Measurements from ENCODE around the gene MYOC. TPM values are rescaled to one million over a fixed set of nuclear protein-coding genes. Genes with fewer than 3 reads are reported as not detected.

MYOC gene
- polyA plus RNA-seq, 1 of the 3 experiments (the other 2 are of a cell fraction), result not detected

- DNase-seq, result no peak
- H3F3A ChIP-seq (replicated peaks; ENCODE audit: insufficient read depth), result peaks cover 7% of the 10 kb centered on the region
- WGBS (ENCODE audit: low lambda C conversion rate), result 78% methylated on average over 1 of the region's 1 CpG
- H3K9me2 ChIP-seq, result no peaks in the 10 kb centered on the region
- H2AFZ ChIP-seq (ENCODE audit: low read depth), result no peak overlapping the region
- TF ChIP-seq FOSL2 (IDR thresholded peaks at IDR 0.05; ENCODE audit: borderline replicate concordance, low read depth) (peak; percentile 17; the same call in 1 of the 2 replicates), TCF12 (IDR thresholded peaks at IDR 0.05) (no peak)
- H3K4me3 ChIP-seq (ENCODE audit: low read depth in 2 of 2, low read length in 1 of 2), result no peak overlapping the region
- ChIA-PET POLR2A (no interaction called here), CTCF (no interaction called here)
- peaks cover 71 to 75% of the 10 kb centered on the region in 2 experiments for H3K36me3 ChIP-seq (replicated peaks in 1 of 2; ENCODE audit: control insufficient read depth in 1 of 2, insufficient read depth in 2 of 2, low read length in 1 of 2)
- H3K79me2 ChIP-seq (ENCODE audit: insufficient read depth), result peaks cover 7% of the 10 kb centered on the region; the same call in 1 of the 2 replicates
- H3K9me3 ChIP-seq, result no peaks in the 10 kb centered on the region
- H3K27ac ChIP-seq (ENCODE audit: low read depth in 2 of 2, low read length in 1 of 2), result peak overlapping the region in 1 of 2 experiments; percentile 57; a peak in 2 of 4 replicates
- no peaks in the 10 kb centered on the region for H3K27me3 ChIP-seq (ENCODE audit: insufficient read depth)
- peaks cover 0 to 10% of the 10 kb centered on the region in 2 experiments; a peak in 3 of 4 replicates for H3K4me1 ChIP-seq (ENCODE audit: control insufficient read depth in 1 of 2, insufficient read depth in 2 of 2, low read depth in 1 of 2, low read length in 1 of 2)
- no peak overlapping the region for H3K4me2 ChIP-seq
- H3K9ac ChIP-seq, result no peak overlapping the region
- H4K20me1 ChIP-seq (ENCODE audit: insufficient read depth), result no peaks in the 10 kb centered on the region
Observed at GRCh38 chr1:171590022-171590421, 62.5 kb downstream of the MYOC start.

- 93% methylated on average over 2 of the region's 2 CpGs for WGBS (ENCODE audit: low lambda C conversion rate)
- no peaks in the 10 kb centered on the region for H3K27me3 ChIP-seq (ENCODE audit: insufficient read depth)
- no peak overlapping the region for H3K4me3 ChIP-seq (ENCODE audit: low read depth in 2 of 2, low read length in 1 of 2)
- no peak overlapping the region for H3K27ac ChIP-seq (ENCODE audit: low read depth in 2 of 2, low read length in 1 of 2)
- H3K9me3 ChIP-seq, result no peaks in the 10 kb centered on the region
- TF ChIP-seq SIN3A (IDR thresholded peaks at IDR 0.05; ENCODE audit: borderline replicate concordance, low read depth, low read length) (no peak), CTCF (IDR thresholded peaks at IDR 0.05) (no peak), RCOR1 (IDR thresholded peaks at IDR 0.05; ENCODE audit: low read length) (no peak), CHD2 (IDR thresholded peaks at IDR 0.05; ENCODE audit: low read length, partially characterized antibody) (no peak), PBX3 (IDR thresholded peaks at IDR 0.05) (no peak), MXI1 (IDR thresholded peaks at IDR 0.05; ENCODE audit: low read depth, low read length) (no peak), EP300 (IDR thresholded peaks at IDR 0.05; ENCODE audit: borderline replicate concordance in 1 of 2, low read depth in 1 of 2, low read length in 1 of 2) (no peak), RXRA (IDR thresholded peaks at IDR 0.05; ENCODE audit: borderline replicate concordance, low read depth) (no peak), ELF1 (IDR thresholded peaks at IDR 0.05) (no peak), ZBTB33 (IDR thresholded peaks at IDR 0.05; ENCODE audit: borderline replicate concordance, low read depth) (no peak), IRF3 (IDR thresholded peaks at IDR 0.05; ENCODE audit: low read depth, low read length) (no peak), EZH2phosphoT487 (IDR thresholded peaks at IDR 0.05; ENCODE audit: borderline replicate concordance, low read depth) (no peak), FOXM1 (IDR thresholded peaks at IDR 0.05; ENCODE audit: low read depth) (no peak), MEF2A (IDR thresholded peaks at IDR 0.05; ENCODE audit: borderline replicate concordance, low read depth) (no peak), FOXJ3 (CRISPR knock-in tag; IDR thresholded peaks at IDR 0.05) (no peak), USF2 (IDR thresholded peaks at IDR 0.05; ENCODE audit: borderline replicate concordance, low read depth, low read length) (no peak)
- TF ChIP-seq, protein P1, sequence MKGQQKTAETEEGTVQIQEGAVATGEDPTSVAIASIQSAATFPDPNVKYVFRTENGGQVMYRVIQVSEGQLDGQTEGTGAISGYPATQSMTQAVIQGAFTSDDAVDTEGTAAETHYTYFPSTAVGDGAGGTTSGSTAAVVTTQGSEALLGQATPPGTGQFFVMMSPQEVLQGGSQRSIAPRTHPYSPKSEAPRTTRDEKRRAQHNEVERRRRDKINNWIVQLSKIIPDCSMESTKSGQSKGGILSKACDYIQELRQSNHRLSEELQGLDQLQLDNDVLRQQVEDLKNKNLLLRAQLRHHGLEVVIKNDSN (IDR thresholded peaks at IDR 0.05; ENCODE audit: borderline replicate concordance, low read depth), result no peak
- peaks cover 10% of the 10 kb centered on the region; the same call in 1 of the 2 replicates for H3K79me2 ChIP-seq (ENCODE audit: insufficient read depth)
- no peak overlapping the region for H2AFZ ChIP-seq (ENCODE audit: low read depth)
- DNase-seq, result no peak
- H4K20me1 ChIP-seq (ENCODE audit: insufficient read depth), result no peaks in the 10 kb centered on the region
- peaks cover 0 to 10% of the 10 kb centered on the region in 2 experiments; a peak in 3 of 4 replicates for H3K4me1 ChIP-seq (ENCODE audit: control insufficient read depth in 1 of 2, insufficient read depth in 2 of 2, low read depth in 1 of 2, low read length in 1 of 2)
- ChIA-PET CTCF (no interaction called here), POLR2A (no interaction called here)
- peaks cover 82 to 89% of the 10 kb centered on the region in 2 experiments for H3K36me3 ChIP-seq (replicated peaks in 1 of 2; ENCODE audit: control insufficient read depth in 1 of 2, insufficient read depth in 2 of 2, low read length in 1 of 2)
- H3K4me2 ChIP-seq, result no peak overlapping the region
- H3K9me2 ChIP-seq, result no peaks in the 10 kb centered on the region
- H3K9ac ChIP-seq, result no peak overlapping the region
- H3F3A ChIP-seq (replicated peaks; ENCODE audit: insufficient read depth), result peaks cover 5% of the 10 kb centered on the region
Observed at GRCh38 chr1:171588230-171588629, 64.3 kb downstream of the MYOC start.
